Measurements from ENCODE around the gene LGALS9B.
"Not testable (repeated sequence)": the region's sequence is repeated elsewhere in the genome, so short reads cannot be mapped to it uniquely, and the experiment has no call there.

LGALS9B gene

GRCh38 chr17:20466999-20467398, 340 bp downstream of the LGALS9B start:
- DNase-seq (ENCODE audit: low spot score) = not testable (repeated sequence)

- DNase-seq (ENCODE audit: low spot score) = not testable (repeated sequence)
Observed at GRCh38 chr17:20466553-20466952, 786 bp downstream of the LGALS9B start.

GRCh38 chr17:20465535-20465934, 1.8 kb downstream of the LGALS9B start:
- not testable (repeated sequence) for DNase-seq (ENCODE audit: low spot score)

- not testable (repeated sequence) for DNase-seq (ENCODE audit: low spot score)
Observed at GRCh38 chr17:20464854-20465414, 2.4 kb downstream of the LGALS9B start.

GRCh38 chr17:20462158-20462557, 5.2 kb downstream of the LGALS9B start:
- DNase-seq (ENCODE audit: low spot score) = not testable (repeated sequence)

- DNase-seq (ENCODE audit: low spot score) = not testable (repeated sequence)
Observed at GRCh38 chr17:20457848-20458381, 9.4 kb downstream of the LGALS9B start.

- not testable (repeated sequence) for DNase-seq (ENCODE audit: low spot score)
Observed at GRCh38 chr17:20455106-20455505, 12.2 kb downstream of the LGALS9B start.

- DNase-seq (ENCODE audit: low spot score) = not testable (repeated sequence)
Observed at GRCh38 chr17:20453820-20454434, 13.4 kb downstream of the LGALS9B start.

GRCh38 chr17:20450852-20451251, 16.5 kb downstream of the LGALS9B start:
- DNase-seq (ENCODE audit: low spot score) = not testable (repeated sequence)

- DNase-seq (ENCODE audit: low spot score) = peak; percentile 25
Observed at GRCh38 chr17:20447534-20448321, 19.6 kb downstream of the LGALS9B start.

- not testable (repeated sequence) for DNase-seq (ENCODE audit: low spot score)
Observed at GRCh38 chr17:20446895-20447294, 20.4 kb downstream of the LGALS9B start.

GRCh38 chr17:20444581-20445236, 22.6 kb downstream of the LGALS9B start:
- DNase-seq (ENCODE audit: low spot score) = not testable (repeated sequence)

- peak; percentile 31 for DNase-seq (ENCODE audit: low spot score)
Observed at GRCh38 chr17:20444173-20444572, 23.2 kb downstream of the LGALS9B start.

- not testable (repeated sequence) for DNase-seq (ENCODE audit: low spot score)
Observed at GRCh38 chr17:20443632-20444031, 23.7 kb downstream of the LGALS9B start.

GRCh38 chr17:20440665-20441064, 26.7 kb downstream of the LGALS9B start:
- not testable (repeated sequence) for DNase-seq (ENCODE audit: low spot score)

GRCh38 chr17:20435166-20435565, 32.2 kb downstream of the LGALS9B start:
- DNase-seq (ENCODE audit: low spot score) = not testable (repeated sequence)

GRCh38 chr17:20433382-20433781, 34.0 kb downstream of the LGALS9B start:
- DNase-seq (ENCODE audit: low spot score) = not testable (repeated sequence)

GRCh38 chr17:20427264-20427663, 40.1 kb downstream of the LGALS9B start:
- DNase-seq (ENCODE audit: low spot score) = not testable (repeated sequence)

GRCh38 chr17:20422826-20423225, 44.5 kb downstream of the LGALS9B start:
- not testable (repeated sequence) for DNase-seq (ENCODE audit: low spot score)

- DNase-seq (ENCODE audit: low spot score) = not testable (repeated sequence)
Observed at GRCh38 chr17:20418838-20419237, 48.5 kb downstream of the LGALS9B start.

GRCh38 chr17:20417492-20418080, 49.8 kb downstream of the LGALS9B start:
- DNase-seq (ENCODE audit: low spot score) = not testable (repeated sequence)
